ENCODE results near the gene MAPKAP1.

MAPKAP1 gene

DNA sequence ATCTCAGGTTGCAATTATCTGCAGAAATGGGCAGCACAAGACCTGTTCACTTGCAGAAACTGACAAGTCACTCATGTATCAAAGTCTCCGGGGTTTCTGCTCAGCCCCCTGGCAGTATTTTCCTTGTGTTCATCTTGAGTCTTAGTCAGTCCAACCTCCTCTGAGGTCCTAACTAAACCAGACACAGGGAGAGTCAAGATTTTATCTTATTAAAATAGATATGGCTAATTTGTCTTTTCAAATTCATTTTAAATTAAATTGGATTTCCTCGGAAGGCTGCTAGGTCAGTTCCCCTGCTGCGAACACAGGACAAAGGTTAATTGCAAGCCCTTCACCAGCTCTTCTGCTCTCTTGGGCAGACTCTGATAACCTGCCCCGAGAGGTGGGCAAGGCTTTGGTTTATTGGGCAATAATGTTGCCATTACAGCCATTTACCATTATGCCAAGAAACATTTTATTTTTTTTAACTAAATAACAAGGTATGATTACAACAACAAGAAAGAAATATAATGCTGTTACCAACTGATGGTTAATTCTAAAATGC is 103.5 kb downstream of the MAPKAP1 start:
- no peak for DNase-seq (ENCODE audit: low read depth)
- TF ChIP-seq POLR2A (IDR thresholded peaks at IDR 0.05; ENCODE audit: extremely low read depth, insufficient read length) (no peak), MYC (IDR thresholded peaks at IDR 0.05; ENCODE audit: low read depth, low read length) (no peak), MAX (IDR thresholded peaks at IDR 0.05; ENCODE audit: low read depth, low read length) (no peak)
- TF ChIP-seq, protein P1, sequence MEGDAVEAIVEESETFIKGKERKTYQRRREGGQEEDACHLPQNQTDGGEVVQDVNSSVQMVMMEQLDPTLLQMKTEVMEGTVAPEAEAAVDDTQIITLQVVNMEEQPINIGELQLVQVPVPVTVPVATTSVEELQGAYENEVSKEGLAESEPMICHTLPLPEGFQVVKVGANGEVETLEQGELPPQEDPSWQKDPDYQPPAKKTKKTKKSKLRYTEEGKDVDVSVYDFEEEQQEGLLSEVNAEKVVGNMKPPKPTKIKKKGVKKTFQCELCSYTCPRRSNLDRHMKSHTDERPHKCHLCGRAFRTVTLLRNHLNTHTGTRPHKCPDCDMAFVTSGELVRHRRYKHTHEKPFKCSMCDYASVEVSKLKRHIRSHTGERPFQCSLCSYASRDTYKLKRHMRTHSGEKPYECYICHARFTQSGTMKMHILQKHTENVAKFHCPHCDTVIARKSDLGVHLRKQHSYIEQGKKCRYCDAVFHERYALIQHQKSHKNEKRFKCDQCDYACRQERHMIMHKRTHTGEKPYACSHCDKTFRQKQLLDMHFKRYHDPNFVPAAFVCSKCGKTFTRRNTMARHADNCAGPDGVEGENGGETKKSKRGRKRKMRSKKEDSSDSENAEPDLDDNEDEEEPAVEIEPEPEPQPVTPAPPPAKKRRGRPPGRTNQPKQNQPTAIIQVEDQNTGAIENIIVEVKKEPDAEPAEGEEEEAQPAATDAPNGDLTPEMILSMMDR (IDR thresholded peaks at IDR 0.05; ENCODE audit: low read depth, low read length) = no peak
- H3K4me3 ChIP-seq (ENCODE audit: low read depth, low read length) = no peak overlapping the region

DNA sequence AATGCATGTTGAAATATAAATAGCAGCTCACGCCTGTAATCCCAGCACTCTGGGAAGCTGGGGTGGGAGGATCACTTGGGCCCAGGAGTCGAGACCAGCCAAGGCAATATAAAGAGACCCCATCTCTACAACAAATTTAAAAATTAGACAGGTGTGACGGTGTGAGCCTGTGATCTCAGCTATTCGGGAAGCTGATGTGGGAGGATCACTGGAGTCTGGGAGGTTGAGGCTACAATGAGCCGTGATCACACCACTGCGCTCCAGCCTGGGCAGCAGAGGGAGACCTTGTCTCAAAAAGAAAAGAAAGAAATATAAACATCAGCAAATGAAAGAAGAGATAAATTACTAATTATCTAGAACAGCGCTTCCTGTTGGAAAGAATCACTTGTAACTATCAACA is 105.0 kb downstream of the MAPKAP1 start:
- no peak for DNase-seq (ENCODE audit: low read depth)
- H3K4me3 ChIP-seq (ENCODE audit: low read depth, low read length) = no peak overlapping the region
- TF ChIP-seq MYC (IDR thresholded peaks at IDR 0.05; ENCODE audit: low read depth, low read length) (no peak), MAX (IDR thresholded peaks at IDR 0.05; ENCODE audit: low read depth, low read length) (no peak), POLR2A (IDR thresholded peaks at IDR 0.05; ENCODE audit: extremely low read depth, insufficient read length) (no peak)
- TF ChIP-seq, protein P1 (IDR thresholded peaks at IDR 0.05; ENCODE audit: low read depth, low read length) = no peak

GRCh38 chr9:125600194-125600593 is 106.8 kb downstream of the MAPKAP1 start:
- no peak for DNase-seq (ENCODE audit: low read depth)
- TF ChIP-seq MYC (IDR thresholded peaks at IDR 0.05; ENCODE audit: low read depth, low read length) = no peak
- TF ChIP-seq MAX (IDR thresholded peaks at IDR 0.05; ENCODE audit: low read depth, low read length) = no peak
- TF ChIP-seq, protein P1 (IDR thresholded peaks at IDR 0.05; ENCODE audit: low read depth, low read length) = no peak
- no peak for TF ChIP-seq POLR2A (IDR thresholded peaks at IDR 0.05; ENCODE audit: extremely low read depth, insufficient read length)
- H3K4me3 ChIP-seq (ENCODE audit: low read depth, low read length) = no peak overlapping the region

DNA sequence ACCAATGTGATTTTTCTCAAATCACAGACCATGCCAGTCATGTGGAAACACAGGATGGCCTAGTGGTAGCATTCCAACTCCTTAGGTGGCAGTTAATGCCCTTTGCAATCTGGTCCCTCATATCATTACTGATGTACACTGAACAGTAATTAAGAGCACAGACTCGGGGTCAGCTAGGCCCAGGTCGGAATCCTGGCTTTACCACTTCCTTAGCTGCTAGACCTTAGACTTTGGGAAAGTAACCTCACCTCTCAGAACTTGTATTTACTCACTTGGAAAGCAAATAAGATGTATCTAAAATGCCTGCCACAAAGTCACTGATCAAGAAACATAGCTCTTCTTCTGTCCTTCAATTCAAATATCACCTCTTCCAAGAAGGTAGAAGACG is 112.8 kb downstream of the MAPKAP1 start:
- no peak overlapping the region for H3K4me3 ChIP-seq (ENCODE audit: low read depth, low read length)
- no peak for DNase-seq (ENCODE audit: low read depth)
- TF ChIP-seq, protein P1 (IDR thresholded peaks at IDR 0.05; ENCODE audit: low read depth, low read length) = no peak

GRCh38 chr9:125593581-125594222 is 113.3 kb downstream of the MAPKAP1 start:
- no peak for DNase-seq (ENCODE audit: low read depth)
- TF ChIP-seq, protein P1 (IDR thresholded peaks at IDR 0.05; ENCODE audit: low read depth, low read length) = no peak
- no peak for TF ChIP-seq MYC (IDR thresholded peaks at IDR 0.05; ENCODE audit: low read depth, low read length)
- TF ChIP-seq POLR2A (IDR thresholded peaks at IDR 0.05; ENCODE audit: extremely low read depth, insufficient read length) = no peak
- TF ChIP-seq MAX (IDR thresholded peaks at IDR 0.05; ENCODE audit: low read depth, low read length) = no peak
- H3K4me3 ChIP-seq (ENCODE audit: low read depth, low read length) = no peak overlapping the region

- no peak for DNase-seq (ENCODE audit: low read depth)
- no peak overlapping the region for H3K4me3 ChIP-seq (ENCODE audit: low read depth, low read length)
- TF ChIP-seq POLR2A (IDR thresholded peaks at IDR 0.05; ENCODE audit: extremely low read depth, insufficient read length) = no peak
Measured at GRCh38 chr9:125591888-125592287, 115.1 kb downstream of the MAPKAP1 start.

Data from NB4 (cell line).